OCI-LY1 (cell line): ENCODE data around the gene REPS1.

ENCODE experiments used
- H2AFZ ChIP-seq: fragments of 200-600 bp; sonication (generic), shearing (Covaris generic); 2 replicates; pipeline ENCODE4 v1.6.0; 2014; ENCODE audit warnings: antibody characterized with exemption, mild to moderate bottlenecking, low read length
- H3F3A ChIP-seq: fragments of 200-600 bp; sonication (generic), shearing (Covaris generic); 2 replicates; pipeline ENCODE4 v1.6.0; 2014; ENCODE audit warnings: mild to moderate bottlenecking, antibody characterized with exemption, low read length, moderate library complexity; ENCODE audit not compliant: insufficient read depth
- H3K27ac ChIP-seq: fragments of 200-600 bp; sonication (generic); 2 replicates; pipeline ENCODE4 v1.5.1; 2014; ENCODE audit warnings: low read length, mixed run types, mild to moderate bottlenecking, low read depth; ENCODE audit not compliant: poor library complexity, severe bottlenecking
- H3K27me3 ChIP-seq: fragments of 200-600 bp; sonication (generic); 2 replicates; pipeline ENCODE4 v1.6.0; 2014; ENCODE audit warnings: antibody characterized with exemption, mild to moderate bottlenecking, low read length, moderate library complexity; ENCODE audit not compliant: insufficient read depth
- H3K36me3 ChIP-seq: fragments of 200-600 bp; sonication (generic); 2 replicates; pipeline ENCODE4 v1.6.1; 2014; ENCODE audit warnings: mild to moderate bottlenecking, antibody characterized with exemption, low read length, moderate library complexity, mixed read lengths; ENCODE audit not compliant: insufficient read depth
- H3K4me1 ChIP-seq: fragments of 200-600 bp; sonication (generic); 2 replicates; pipeline ENCODE4 v1.5.1; 2014; ENCODE audit warnings: mild to moderate bottlenecking, low read length, moderate library complexity; ENCODE audit not compliant: insufficient read depth, severe bottlenecking
- H3K4me2 ChIP-seq: fragments of 200-600 bp; sonication (generic), shearing (Covaris generic); 2 replicates; pipeline ENCODE4 v1.6.1; 2014; ENCODE audit warnings: low read length
- H3K4me3 ChIP-seq: fragments of 200-600 bp; sonication (generic); 2 replicates; pipeline ENCODE4 v1.5.1; 2014; ENCODE audit warnings: low read length, low read depth, mild to moderate bottlenecking, mixed read lengths; ENCODE audit not compliant: poor library complexity, severe bottlenecking
- H3K79me2 ChIP-seq: fragments of 200-600 bp; shearing (Covaris generic); 2 replicates; pipeline ENCODE4 v1.6.1; 2016; ENCODE audit warnings: mixed run types, low read length, mixed read lengths; ENCODE audit not compliant: insufficient read depth
- H3K9ac ChIP-seq: fragments of 200-600 bp; sonication (generic), shearing (Covaris generic); 2 replicates; pipeline ENCODE4 v1.6.1; 2014; ENCODE audit warnings: mild to moderate bottlenecking, low read length, mixed read lengths
- H3K9me2 ChIP-seq: fragments of 200-600 bp; sonication (generic), shearing (Covaris generic); 2 replicates; pipeline ENCODE4 v1.6.1; 2014; ENCODE audit warnings: low read depth, mild to moderate bottlenecking, low read length, mixed read lengths
- H3K9me3 ChIP-seq: fragments of 200-600 bp; shearing (Covaris generic); 2 replicates; pipeline ENCODE4 v1.6.1; 2014; ENCODE audit warnings: low read length, mixed read lengths
- H4K20me1 ChIP-seq: fragments of 200-600 bp; sonication (generic), shearing (Covaris generic); 2 replicates; pipeline ENCODE4 v1.6.0; 2016; ENCODE audit warnings: mild to moderate bottlenecking, low read length; ENCODE audit not compliant: insufficient read depth
- CTCF ChIP-seq: fragments of 200-600 bp; sonication (generic), shearing (Covaris generic); IDR thresholded peaks from 2 replicates; pipeline ENCODE4 v1.5.1; 2017; ENCODE audit warnings: mild to moderate bottlenecking, antibody characterized with exemption, low read length, moderate library complexity, mixed read lengths
- EZH2 ChIP-seq: fragments of 200-600 bp; sonication (generic), shearing (Covaris generic); IDR thresholded peaks from 2 replicates; pipeline ENCODE4 v1.8.0; 2017; ENCODE audit warnings: borderline replicate concordance, mixed run types, mild to moderate bottlenecking, antibody characterized with exemption, low read length, moderate library complexity, mixed read lengths

REPS1 gene

GRCh38 chr6:138931660-138932059 is 56.4 kb downstream of the REPS1 start:
- no peaks in the 10 kb centered on the region for H3K4me1 ChIP-seq
- no peak for TF ChIP-seq CTCF
- TF ChIP-seq EZH2 = no peak
- peaks cover 5% of the 10 kb centered on the region; the same call in 1 of the 2 replicates for H3K9me3 ChIP-seq

GRCh38 chr6:138926579-138926978 is 61.5 kb downstream of the REPS1 start:
- no peaks in the 10 kb centered on the region for H4K20me1 ChIP-seq
- no peak overlapping the region for H3K27ac ChIP-seq
- no peaks in the 10 kb centered on the region for H3F3A ChIP-seq
- H3K4me3 ChIP-seq = no peak overlapping the region
- no peaks in the 10 kb centered on the region for H3K79me2 ChIP-seq
- no peaks in the 10 kb centered on the region for H3K27me3 ChIP-seq
- peaks cover 12% of the 10 kb centered on the region; the same call in 1 of the 2 replicates for H3K36me3 ChIP-seq
- H3K9ac ChIP-seq = no peak overlapping the region
- H3K4me2 ChIP-seq = no peak overlapping the region
- no peaks in the 10 kb centered on the region for H3K9me3 ChIP-seq
- TF ChIP-seq CTCF = no peak
- no peak for TF ChIP-seq EZH2
- no peaks in the 10 kb centered on the region for H3K9me2 ChIP-seq
- no peak overlapping the region for H2AFZ ChIP-seq
- H3K4me1 ChIP-seq = no peaks in the 10 kb centered on the region

More at GRCh38 chr6:138931660-138932059, 56.4 kb downstream of the REPS1 start:
- H3F3A ChIP-seq = no peaks in the 10 kb centered on the region
- H3K9ac ChIP-seq = no peak overlapping the region
- no peak overlapping the region for H3K4me2 ChIP-seq
- no peaks in the 10 kb centered on the region for H3K27me3 ChIP-seq
- H3K27ac ChIP-seq = no peak overlapping the region
- H2AFZ ChIP-seq = no peak overlapping the region
- no peaks in the 10 kb centered on the region for H4K20me1 ChIP-seq
- H3K4me3 ChIP-seq = no peak overlapping the region
- peaks cover 17% of the 10 kb centered on the region for H3K36me3 ChIP-seq
- no peaks in the 10 kb centered on the region for H3K9me2 ChIP-seq
- no peaks in the 10 kb centered on the region for H3K79me2 ChIP-seq

GRCh38 chr6:138925806-138926205 is 62.2 kb downstream of the REPS1 start:
- H3K9me2 ChIP-seq = no peaks in the 10 kb centered on the region
- no peaks in the 10 kb centered on the region for H3K4me1 ChIP-seq
- peaks cover 12% of the 10 kb centered on the region; the same call in 1 of the 2 replicates for H3K36me3 ChIP-seq
- H3K4me2 ChIP-seq = no peak overlapping the region
- H3F3A ChIP-seq = no peaks in the 10 kb centered on the region
- H3K27me3 ChIP-seq = no peaks in the 10 kb centered on the region
- H2AFZ ChIP-seq = no peak overlapping the region
- TF ChIP-seq CTCF = no peak
- TF ChIP-seq EZH2 = no peak
- H3K4me3 ChIP-seq = no peak overlapping the region
- H3K27ac ChIP-seq = no peak overlapping the region
- H3K9ac ChIP-seq = no peak overlapping the region
- no peaks in the 10 kb centered on the region for H3K79me2 ChIP-seq
- H3K9me3 ChIP-seq = no peaks in the 10 kb centered on the region
- no peaks in the 10 kb centered on the region for H4K20me1 ChIP-seq
